Measurements from ENCODE around the gene GPR21.

The GPR21 gene

GRCh38 chr9:123081824-123082223 lies 48.4 kb downstream of the GPR21 start:
- no peak overlapping the region for H3K4me3 ChIP-seq (replicated peaks; ENCODE audit: low read depth, low read length)
- TF ChIP-seq, protein P1, sequence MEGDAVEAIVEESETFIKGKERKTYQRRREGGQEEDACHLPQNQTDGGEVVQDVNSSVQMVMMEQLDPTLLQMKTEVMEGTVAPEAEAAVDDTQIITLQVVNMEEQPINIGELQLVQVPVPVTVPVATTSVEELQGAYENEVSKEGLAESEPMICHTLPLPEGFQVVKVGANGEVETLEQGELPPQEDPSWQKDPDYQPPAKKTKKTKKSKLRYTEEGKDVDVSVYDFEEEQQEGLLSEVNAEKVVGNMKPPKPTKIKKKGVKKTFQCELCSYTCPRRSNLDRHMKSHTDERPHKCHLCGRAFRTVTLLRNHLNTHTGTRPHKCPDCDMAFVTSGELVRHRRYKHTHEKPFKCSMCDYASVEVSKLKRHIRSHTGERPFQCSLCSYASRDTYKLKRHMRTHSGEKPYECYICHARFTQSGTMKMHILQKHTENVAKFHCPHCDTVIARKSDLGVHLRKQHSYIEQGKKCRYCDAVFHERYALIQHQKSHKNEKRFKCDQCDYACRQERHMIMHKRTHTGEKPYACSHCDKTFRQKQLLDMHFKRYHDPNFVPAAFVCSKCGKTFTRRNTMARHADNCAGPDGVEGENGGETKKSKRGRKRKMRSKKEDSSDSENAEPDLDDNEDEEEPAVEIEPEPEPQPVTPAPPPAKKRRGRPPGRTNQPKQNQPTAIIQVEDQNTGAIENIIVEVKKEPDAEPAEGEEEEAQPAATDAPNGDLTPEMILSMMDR (IDR thresholded peaks at IDR 0.05; ENCODE audit: low read length, missing control alignments): peak; percentile 65
- peak; percentile 63 for DNase-seq (ENCODE audit: low read depth)

DNA sequence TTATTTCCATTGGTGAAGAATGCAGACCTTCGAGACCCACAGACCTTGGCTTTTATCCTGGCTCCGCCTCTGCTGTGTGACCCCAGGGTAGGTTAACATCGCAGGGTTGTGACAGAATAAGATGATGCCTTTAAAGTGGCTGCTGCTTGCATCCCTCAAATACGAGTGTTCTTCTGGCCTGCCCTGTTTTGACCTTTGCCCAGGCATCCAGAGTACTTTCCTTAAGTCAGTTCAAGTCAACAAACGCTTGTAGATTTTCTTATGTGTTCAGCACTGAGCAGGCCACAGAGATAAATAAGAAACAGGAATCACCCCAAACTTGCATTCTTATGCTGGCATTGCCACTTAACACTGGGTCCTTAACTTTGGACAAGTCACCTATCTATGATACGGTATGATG lies 50.2 kb downstream of the GPR21 start:
- no peak for DNase-seq (ENCODE audit: low read depth)
- no peak overlapping the region for H3K4me3 ChIP-seq (replicated peaks; ENCODE audit: low read depth, low read length)
- TF ChIP-seq, protein P1 (IDR thresholded peaks at IDR 0.05; ENCODE audit: low read length, missing control alignments): no peak

GRCh38 chr9:123084256-123084655 lies 50.8 kb downstream of the GPR21 start:
- TF ChIP-seq, protein P1 (IDR thresholded peaks at IDR 0.05; ENCODE audit: low read length, missing control alignments): no peak

More at GRCh38 chr9:123084256-123084655, 50.8 kb downstream of the GPR21 start:
- DNase-seq (ENCODE audit: low read depth): no peak
- no peak overlapping the region for H3K4me3 ChIP-seq (replicated peaks; ENCODE audit: low read depth, low read length)

Data from fibroblast of pulmonary artery (primary cell).